Activated CD8-positive, alpha-beta memory T cell treated with anti-CD3 and anti-CD28 coated beads, Interleukin-2, amount 50 U/mL, for 1 hour (primary cell): ENCODE data around the gene EPG5.

ENCODE experiments used
- DNase-seq: peaks from one replicate; pipeline ENCODE4 v3.0.0-alpha.2; 2020; ENCODE audit errors: extremely low read depth

EPG5 gene

DNA sequence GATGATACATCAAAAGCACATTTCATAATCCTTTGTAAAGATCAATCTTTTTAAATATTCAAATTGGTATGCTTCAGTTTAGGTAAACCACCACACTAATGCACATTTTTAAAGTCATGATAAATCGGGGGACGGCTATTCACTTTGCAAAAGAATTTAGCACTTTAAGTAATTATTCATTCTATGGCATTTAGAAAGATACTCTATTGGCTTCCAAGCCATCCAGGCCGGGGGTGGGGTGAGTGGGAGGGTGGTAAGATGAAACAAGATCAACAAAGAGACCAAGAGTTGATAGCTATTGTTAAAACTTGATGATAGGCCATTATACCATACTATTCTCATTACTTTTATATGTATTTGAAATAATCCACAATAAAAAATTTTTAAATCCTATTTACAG, 41.0 kb downstream of the EPG5 start:
- no peak for DNase-seq

DNA sequence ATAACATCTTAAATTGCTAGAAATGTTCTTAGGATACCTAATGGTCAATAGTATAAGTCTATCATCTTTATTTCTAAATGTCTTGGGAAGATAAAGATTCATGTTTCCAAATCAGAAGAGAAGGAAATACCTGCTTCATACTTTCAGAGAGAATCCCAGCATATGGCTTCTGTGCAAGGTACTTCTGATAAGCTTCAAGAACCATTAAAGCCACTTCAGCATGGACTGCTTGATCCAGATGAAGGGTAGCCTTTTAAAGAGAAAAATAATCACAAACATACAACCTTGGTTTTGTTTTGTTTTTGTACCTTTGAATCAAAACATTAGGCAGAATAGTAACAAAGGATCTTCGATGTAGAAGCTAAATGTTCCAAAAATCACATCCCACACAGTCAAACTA, 44.0 kb downstream of the EPG5 start:
- DNase-seq = no peak

DNA sequence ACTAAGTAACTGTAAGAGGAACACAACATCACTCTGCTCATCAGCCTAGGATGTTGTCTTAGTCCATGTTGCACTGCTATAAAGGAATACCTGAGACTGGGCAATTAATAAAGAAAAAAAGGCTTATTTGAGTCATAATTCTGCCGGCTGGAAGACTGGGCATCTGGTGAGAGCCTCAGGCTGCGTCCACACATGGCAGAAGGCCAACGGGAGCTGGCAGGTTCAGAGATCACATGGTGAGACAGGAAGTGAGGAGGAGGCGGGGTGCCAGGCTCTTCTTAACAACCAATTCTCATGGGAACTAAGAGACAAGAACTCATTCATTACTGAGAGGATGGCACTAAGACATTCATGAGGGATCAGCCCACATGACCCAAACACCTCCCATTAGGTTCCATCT, 46.8 kb downstream of the EPG5 start:
- DNase-seq = no peak

GRCh38 chr18:45916302-45916701, 50.8 kb downstream of the EPG5 start:
- no peak for DNase-seq

DNA sequence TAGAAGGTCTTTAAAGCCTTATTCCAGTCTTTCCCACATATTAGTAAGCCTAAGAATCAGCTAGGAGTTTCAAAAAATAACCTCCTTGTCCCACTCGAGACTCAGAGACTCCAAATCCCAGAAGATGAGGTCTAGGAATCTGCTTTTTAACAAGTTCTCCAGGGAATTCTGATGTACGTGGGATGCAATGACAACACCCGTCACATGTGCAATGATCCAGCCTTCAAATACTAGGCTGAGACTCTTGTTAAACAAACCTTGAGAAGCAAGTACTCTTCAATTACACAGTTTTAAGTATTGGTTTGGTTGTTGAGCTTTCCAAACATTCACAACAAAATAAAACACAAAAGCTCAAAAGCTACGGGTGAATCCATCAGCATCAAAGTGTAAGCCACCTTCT, 53.9 kb downstream of the EPG5 start:
- no peak for DNase-seq

- peak; percentile 10 for DNase-seq
Observed at GRCh38 chr18:45910405-45911023, 56.6 kb downstream of the EPG5 start.

DNA sequence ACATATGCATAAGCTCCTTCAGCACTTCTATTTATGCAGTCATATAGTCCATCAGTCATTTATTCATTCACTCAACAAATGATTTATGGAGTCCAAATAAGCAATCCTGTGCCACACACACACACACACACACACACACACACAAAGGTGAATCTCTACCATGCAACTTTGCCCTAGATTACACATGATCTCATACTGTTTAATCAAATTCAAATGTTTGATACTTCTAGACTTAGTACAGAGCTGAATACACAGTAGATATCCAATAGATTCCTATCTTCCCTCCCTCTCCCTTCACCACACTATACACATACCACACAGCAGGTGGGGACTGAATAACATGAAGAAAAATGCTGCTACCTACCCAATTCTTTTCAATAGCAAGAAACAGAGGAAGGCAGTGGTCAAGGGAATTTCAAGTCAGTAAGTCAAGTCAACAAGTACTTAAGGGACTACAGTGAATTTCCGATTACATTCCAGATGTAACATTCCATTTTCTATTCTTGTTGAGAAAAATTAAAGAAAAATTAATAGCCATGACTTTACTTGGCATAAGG, 65.4 kb downstream of the EPG5 start:
- no peak for DNase-seq

- no peak for DNase-seq
Observed at GRCh38 chr18:45900623-45901022, 66.5 kb downstream of the EPG5 start.

DNA sequence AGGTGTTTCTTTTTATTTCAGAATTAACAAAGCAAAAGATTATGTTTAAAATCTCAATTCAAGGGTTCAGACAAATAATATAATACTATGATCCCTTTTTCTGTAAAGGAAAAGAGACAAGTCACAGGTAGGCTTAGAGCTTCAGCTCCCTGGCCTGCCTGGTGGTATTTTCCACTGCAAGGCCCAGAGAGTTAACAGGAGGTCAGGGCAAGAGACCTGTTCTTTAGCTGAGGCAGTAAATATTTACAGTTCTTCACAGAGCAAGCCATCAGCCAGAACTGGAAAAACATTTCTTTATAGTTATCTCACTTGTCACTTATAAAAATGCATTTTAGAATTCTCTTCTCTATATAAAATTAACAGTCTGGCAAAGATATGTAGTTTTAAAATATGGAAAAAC, 70.1 kb downstream of the EPG5 start:
- DNase-seq = no peak

DNA sequence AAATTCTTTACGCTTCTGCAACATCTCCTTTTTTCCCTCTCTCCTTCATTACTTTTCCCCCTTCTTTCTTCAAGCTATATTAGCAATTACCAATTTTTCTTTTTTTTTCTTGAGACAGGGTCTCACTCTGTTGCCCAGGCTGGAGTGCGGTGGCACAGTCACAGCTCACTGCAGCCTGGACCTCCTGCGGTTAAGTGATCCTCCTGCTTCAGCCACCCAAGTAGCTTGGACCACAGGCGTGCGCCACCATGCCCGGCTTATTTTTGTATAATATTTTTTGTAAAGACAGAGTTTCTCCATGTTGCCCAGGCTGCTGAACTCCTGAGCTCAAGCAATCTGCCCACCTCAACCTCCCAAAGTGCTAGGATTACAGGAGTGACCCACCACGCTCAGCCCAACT, 70.7 kb downstream of the EPG5 start:
- DNase-seq = no peak

DNA sequence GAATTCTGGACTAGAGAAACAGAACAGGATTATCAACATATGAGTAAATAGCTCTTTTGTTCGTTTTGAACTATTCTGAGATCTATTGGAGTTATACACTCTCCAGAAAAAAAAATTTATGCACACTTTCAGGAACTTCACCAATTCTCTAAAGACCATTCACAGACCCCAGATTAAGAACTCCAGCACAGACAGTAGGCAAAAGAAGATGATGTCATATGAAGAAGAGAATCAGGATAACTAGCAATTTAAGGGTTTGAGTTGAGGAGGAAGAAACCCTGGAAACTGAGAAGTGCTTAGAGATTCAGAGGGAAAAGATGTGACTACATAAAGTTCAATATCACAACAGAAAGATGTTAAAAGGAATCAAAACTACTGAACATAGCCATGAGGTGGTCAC, 71.8 kb downstream of the EPG5 start:
- no peak for DNase-seq

DNA sequence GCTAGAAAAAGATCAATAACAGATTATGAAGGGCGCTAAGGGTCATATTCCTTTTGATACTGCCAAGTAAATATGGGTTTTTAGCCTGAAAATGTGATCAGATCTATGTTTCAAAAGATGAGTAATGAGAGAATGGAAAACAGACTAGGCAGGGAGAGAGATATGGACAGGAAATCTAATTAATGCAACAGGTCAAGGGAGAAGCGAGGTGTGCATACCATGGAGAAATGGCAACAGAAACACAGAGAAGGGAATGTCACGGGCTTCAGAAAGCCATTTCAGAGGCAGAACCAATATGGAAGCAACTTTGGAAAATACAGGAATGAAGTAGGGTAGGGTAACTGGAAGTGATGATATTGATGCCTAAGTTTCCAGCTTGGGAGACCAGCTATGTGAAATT, 72.3 kb downstream of the EPG5 start:
- no peak for DNase-seq

- no peak for DNase-seq
Observed at GRCh38 chr18:45891806-45892205, 75.3 kb downstream of the EPG5 start.

- no peak for DNase-seq
Observed at GRCh38 chr18:45890606-45891005, 76.5 kb downstream of the EPG5 start.

GRCh38 chr18:45889419-45890064, 77.6 kb downstream of the EPG5 start:
- no peak for DNase-seq

DNA sequence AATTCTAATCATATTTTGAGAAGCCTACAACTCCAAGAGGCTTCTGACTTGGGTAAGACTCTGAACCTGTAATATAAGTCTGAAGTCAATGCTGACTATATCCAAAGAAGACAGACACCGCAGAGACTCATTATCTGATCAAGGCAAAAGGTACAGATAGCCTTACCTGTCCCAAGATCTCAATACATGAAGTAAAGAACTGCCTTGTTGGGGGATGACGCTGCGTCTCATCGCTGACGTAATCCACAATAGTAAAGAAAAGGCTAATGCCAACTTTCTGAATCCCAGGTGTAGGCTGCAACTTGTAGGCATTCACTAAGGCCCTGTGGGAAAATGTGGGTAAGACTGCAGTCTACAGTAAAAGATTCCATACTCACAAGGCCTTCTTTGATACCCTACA, 79.5 kb downstream of the EPG5 start:
- no peak for DNase-seq

- DNase-seq = no peak
Observed at GRCh38 chr18:45880876-45881558, 86.1 kb downstream of the EPG5 start.

DNA sequence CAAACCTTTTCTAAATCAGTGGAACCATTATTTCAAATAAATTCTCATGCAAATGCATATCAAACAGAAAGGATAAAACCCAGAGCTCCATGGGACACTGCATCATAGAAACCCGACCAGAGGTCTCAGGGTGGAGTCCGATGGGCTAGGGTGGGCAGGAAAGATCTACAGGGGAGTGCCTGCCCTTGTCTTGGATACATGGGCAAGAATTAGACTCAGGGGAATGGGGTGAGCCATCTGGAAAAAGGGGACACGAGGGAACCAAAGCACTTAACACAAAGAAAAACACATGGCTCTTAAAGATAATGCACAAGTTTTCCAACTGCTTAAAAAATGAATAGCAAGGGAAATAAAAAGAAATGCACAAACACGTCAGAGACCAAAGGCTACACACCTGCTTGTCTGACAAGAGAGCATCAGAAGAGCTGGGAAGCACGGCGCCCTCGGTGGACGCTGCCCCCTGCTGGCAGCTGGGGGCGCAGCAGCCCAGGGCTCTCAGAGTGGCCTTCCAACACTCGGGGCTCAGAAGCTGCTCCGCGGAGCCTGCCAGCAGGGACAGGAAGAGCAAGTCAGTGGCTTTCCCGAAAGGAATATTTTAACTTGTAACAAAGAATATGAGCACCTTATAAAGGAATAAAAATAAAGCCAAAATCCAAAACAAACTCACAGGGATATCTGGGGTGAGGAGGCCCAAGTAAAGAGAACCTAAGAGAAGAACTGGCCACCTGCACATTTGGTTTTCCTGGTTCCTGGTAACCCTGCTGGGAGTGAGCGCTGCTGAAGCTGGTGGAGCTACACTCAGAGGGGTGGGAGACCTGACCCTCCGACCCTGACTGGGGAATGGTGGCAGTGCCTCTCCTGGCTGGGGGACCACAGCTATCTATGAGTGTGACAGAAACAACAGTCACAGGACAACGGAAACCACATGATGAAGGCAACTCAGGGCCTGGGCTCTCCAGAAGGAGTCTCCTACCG, 87.2 kb downstream of the EPG5 start:
- DNase-seq = peak; percentile 13

GRCh38 chr18:45877403-45877802, 89.7 kb downstream of the EPG5 start:
- no peak for DNase-seq

- no peak for DNase-seq
Observed at GRCh38 chr18:45876161-45876560, 91.0 kb downstream of the EPG5 start.

DNA sequence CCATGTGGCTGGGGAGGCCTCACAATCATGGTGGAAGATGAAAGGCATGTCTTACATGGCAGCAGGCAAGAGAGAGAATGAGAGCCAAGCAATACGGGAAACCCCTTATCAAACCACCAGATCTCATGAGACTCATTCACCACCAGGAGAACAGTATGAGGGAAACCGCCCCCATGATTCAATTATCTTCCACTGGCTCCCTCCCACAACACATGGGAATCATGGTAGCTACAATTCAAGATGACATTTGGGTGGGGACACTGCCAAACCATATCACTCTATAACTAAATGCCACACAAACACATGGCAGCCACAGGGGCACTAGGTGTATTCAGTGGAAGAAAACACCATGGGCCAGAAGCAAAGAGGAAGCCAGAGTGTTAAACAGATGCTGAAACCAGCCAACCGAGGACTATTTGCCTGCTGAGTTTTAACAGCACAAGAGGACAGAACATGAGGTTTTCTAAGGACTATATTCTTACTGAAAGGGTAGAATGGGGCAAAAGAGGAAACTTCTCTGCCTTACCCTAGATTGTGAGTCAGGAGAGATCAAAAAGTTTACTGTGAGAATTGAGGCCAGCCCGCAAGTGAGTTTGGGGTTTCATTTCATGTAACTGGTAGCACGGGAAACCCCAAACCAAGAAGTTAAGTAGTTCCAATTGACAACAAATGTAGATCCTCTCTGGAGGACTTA, 92.5 kb downstream of the EPG5 start:
- no peak for DNase-seq
